HepG2 (cell line): ENCODE results near the gene PLD1. TPM values are rescaled to one million over a fixed set of nuclear protein-coding genes. Genes with fewer than 3 reads are reported as not detected.

Experiments used
- BCL6 ChIP-seq: IDR thresholded peaks from 2 replicates; pipeline ENCODE4 v1.6.1; 2016; ENCODE audit warnings: missing genetic modification reagents, missing compliant biosample characterization
- CREB3 ChIP-seq: sonication (generic); formaldehyde crosslinking; IDR thresholded peaks from 2 replicates; pipeline ENCODE4 v1.5.0; 2020; ENCODE audit warnings: missing genetic modification reagents
- CREBL2 ChIP-seq: sonication (generic); formaldehyde crosslinking; IDR thresholded peaks from 2 replicates; pipeline ENCODE4 v1.8.1; 2023; ENCODE audit warnings: missing genetic modification reagents, mild to moderate bottlenecking, borderline replicate concordance
- GZF1 ChIP-seq: sonication (generic); formaldehyde crosslinking; IDR thresholded peaks from 2 replicates; pipeline ENCODE4 v1.5.1; 2020; ENCODE audit warnings: mild to moderate bottlenecking, missing genetic modification reagents
- HNF4A ChIP-seq: sonication (generic); formaldehyde crosslinking; IDR thresholded peaks from 2 replicates; pipeline ENCODE4 v1.4.0; 2020; ENCODE audit warnings: missing genetic modification reagents
- IKZF4 ChIP-seq: sonication (generic); formaldehyde crosslinking; IDR thresholded peaks from 2 replicates; pipeline ENCODE4 v1.5.1; 2020; ENCODE audit warnings: borderline replicate concordance, mild to moderate bottlenecking, low read depth, missing genetic modification reagents; ENCODE audit errors: not compliant biosample characterization
- JUN ChIP-seq: sonication (generic); formaldehyde crosslinking; IDR thresholded peaks from 2 replicates; pipeline ENCODE4 v1.4.0; 2020; ENCODE audit warnings: mild to moderate bottlenecking, missing genetic modification reagents
- MED8 ChIP-seq: sonication (generic); formaldehyde crosslinking; IDR thresholded peaks from 2 replicates; pipeline ENCODE4 v1.8.1; 2023; ENCODE audit warnings: mild to moderate bottlenecking, missing genetic modification reagents; ENCODE audit not compliant: insufficient replicate concordance
- PAXIP1 ChIP-seq: sonication (generic); formaldehyde crosslinking; conservative IDR thresholded peaks from 2 replicates; pipeline ENCODE4 v1.4.0; 2020; ENCODE audit warnings: mild to moderate bottlenecking, missing genetic modification reagents, moderate library complexity
- PITX1 ChIP-seq: sonication (generic); formaldehyde crosslinking; IDR thresholded peaks from 2 replicates; pipeline ENCODE4 v1.5.1; 2020; ENCODE audit warnings: mild to moderate bottlenecking, missing genetic modification reagents
- SKIL ChIP-seq: sonication (generic); formaldehyde crosslinking; IDR thresholded peaks from 2 replicates; pipeline ENCODE4 v1.8.0; 2022; ENCODE audit warnings: missing genetic modification reagents, mild to moderate bottlenecking, moderate library complexity, borderline replicate concordance
- SRSF9 ChIP-seq: fragments of 200-400 bp; formaldehyde crosslinking; IDR thresholded peaks from 2 replicates; pipeline ENCODE4 v1.6.1; 2018; ENCODE audit warnings: borderline replicate concordance, mild to moderate bottlenecking, low read depth, low read length; ENCODE audit not compliant: insufficient read depth, poor library complexity, severe bottlenecking
- TCF7 ChIP-seq: sonication (generic); IDR thresholded peaks from 2 replicates; pipeline ENCODE4 v1.6.1; 2016; ENCODE audit warnings: antibody characterized with exemption, low read depth
- ZFP1 ChIP-seq: IDR thresholded peaks from 2 replicates; pipeline ENCODE4 v1.6.1; 2016
- ZNF121 ChIP-seq: sonication (generic); formaldehyde crosslinking; IDR thresholded peaks from 2 replicates; pipeline ENCODE4 v1.5.0; 2020; ENCODE audit warnings: mild to moderate bottlenecking, missing genetic modification reagents
- ZNF335 ChIP-seq: sonication (generic); formaldehyde crosslinking; IDR thresholded peaks from 2 replicates; pipeline ENCODE4 v1.4.0; 2020; ENCODE audit warnings: missing genetic modification reagents
- ZNF362 ChIP-seq: sonication (generic); formaldehyde crosslinking; IDR thresholded peaks from 2 replicates; pipeline ENCODE4 v1.4.0; 2020; ENCODE audit warnings: missing genetic modification reagents, mild to moderate bottlenecking, borderline replicate concordance
- ZNF563 ChIP-seq: sonication (generic); formaldehyde crosslinking; IDR thresholded peaks from 2 replicates; pipeline ENCODE4 v1.8.0; 2022; ENCODE audit warnings: mild to moderate bottlenecking, moderate library complexity, missing genetic modification reagents
- ZNF710 ChIP-seq: sonication (generic); formaldehyde crosslinking; IDR thresholded peaks from 2 replicates; pipeline ENCODE4 v1.5.0; 2020; ENCODE audit warnings: mild to moderate bottlenecking, missing genetic modification reagents, borderline replicate concordance
- ZSCAN31 ChIP-seq: sonication (generic); formaldehyde crosslinking; IDR thresholded peaks from 2 replicates; pipeline ENCODE4 v1.5.0; 2020; ENCODE audit warnings: low read depth, mild to moderate bottlenecking, missing genetic modification reagents
- polyA plus RNA-seq, 8 experiments: library from polyadenylated mRNA; depleted of rRNA in 3 of 8; stranded (reverse) in 7 of 8; unstranded in 1 of 8; fragments of >200 nt; fragmentation: Illumina TruSeq in 4 of 8; extraction: Trizol in 4 of 8; gene quantifications; 2 replicates each; pipeline versions ENCODE4 v1.2.1 to v1.2.3, GENCODE V29; 2011 to 2016; ENCODE audit warnings: low read depth in 4 of 8, missing spikeins in 1 of 8, mixed read lengths in 1 of 8; ENCODE audit not compliant: insufficient read depth in 1 of 8
- total RNA-seq, 5 experiments: library from RNA; depleted of rRNA; stranded (reverse); fragments of >200 nt; fragmentation: Illumina TruSeq; extraction: Trizol; gene quantifications; 2 replicates each; pipeline ENCODE4 v1.2.3, GENCODE V29; 2016; ENCODE audit warnings: low read depth in 1 of 5

PLD1 gene
- total and polyA plus RNA-seq, 2 of the 13 experiments (the other 11 are each of a cell fraction or from before 2014, with no cell fraction given), result 27.1 to 59.4 TPM

- TF ChIP-seq GZF1 (no peak), MED8 (CRISPR knock-in tag) (peak; percentile 56), CREB3 (no peak), JUN (CRISPR knock-in tag) (no peak), ZNF121 (CRISPR knock-in tag) (peak; percentile 65), SKIL (CRISPR knock-in tag) (no peak), CREBL2 (CRISPR knock-in tag) (no peak), ZSCAN31 (CRISPR knock-in tag) (no peak), PITX1 (CRISPR knock-in tag) (peak; percentile 46; the same call in 1 of the 2 replicates), ZNF335 (CRISPR knock-in tag) (no peak), ZFP1 (CRISPR knock-in tag) (0 out of 2 replicates have a peak, but pooled peaks have one; percentile 31), ZNF710 (CRISPR knock-in tag) (peak; percentile 51; the same call in 1 of the 2 replicates), ZNF362 (CRISPR knock-in tag) (peak; percentile 84), BCL6 (CRISPR knock-in tag) (0 out of 2 replicates have a peak, but pooled peaks have one; percentile 10), PAXIP1 (CRISPR knock-in tag) (0 out of 2 replicates have a peak, but pooled peaks have one; percentile 37), IKZF4 (CRISPR knock-in tag) (no peak), SRSF9 (no peak), HNF4A (CRISPR knock-in tag) (peak; percentile 59), ZNF563 (no peak), TCF7 (no peak)
Measured at GRCh38 chr3:171839270-171839669, 29.0 kb upstream of the PLD1 start (continued).
